Activated CD4-positive, alpha-beta T cell treated with anti-CD3 and anti-CD28 coated beads for 36 hours (primary cell): Measurements from ENCODE around the gene TOR1A. TPM values are rescaled to one million over a fixed set of nuclear protein-coding genes. Genes with fewer than 3 reads are reported as not detected.

Experiments used
- ATAC-seq: fragments of 200-7000 bp; cut with Tn5 transposase; one replicate; pipeline ENCODE4 v1.10.0; 2021; ENCODE audit warnings: mild to moderate bottlenecking, moderate library complexity
- CTCF ChIA-PET: fragments of 350-600 bp; sonication (Branson Sonifier 250); formaldehyde crosslinking; loops from one replicate; lab custom pipeline; 2021; ENCODE audit warnings: antibody characterized with exemption; lab: Charles Lee
- POLR2A ChIA-PET: fragments of 350-600 bp; sonication (Branson Sonifier 250); formaldehyde crosslinking; loops from one replicate; lab custom pipeline; 2021; ENCODE audit warnings: antibody characterized with exemption, inconsistent platforms; lab: Charles Lee
- DNase-seq: peaks from one replicate; pipeline ENCODE4 v3.0.0-alpha.2; 2020
- H3K27ac Mint-ChIP-seq: one replicate; pipeline ENCODE4 v1.8.0; 2021; ENCODE audit warnings: mixed read lengths
- H3K27me3 Mint-ChIP-seq: one replicate; pipeline ENCODE4 v1.8.0; 2021; ENCODE audit warnings: mixed read lengths
- H3K36me3 Mint-ChIP-seq: one replicate; pipeline ENCODE4 v1.8.0; 2021; ENCODE audit warnings: low read depth, mixed read lengths
- H3K4me1 Mint-ChIP-seq: one replicate; pipeline ENCODE4 v1.8.0; 2021; ENCODE audit warnings: mixed read lengths
- H3K4me3 Mint-ChIP-seq: one replicate; pipeline ENCODE4 v1.8.0; 2021; ENCODE audit warnings: mild to moderate bottlenecking, moderate library complexity, mixed read lengths
- H3K9me3 Mint-ChIP-seq: one replicate; pipeline ENCODE4 v1.8.0; 2021; ENCODE audit warnings: low read depth, mixed read lengths
- intact Hi-C, 2 experiments: fragments of 100-400 bp; cut with DNase I in 1 of 2; cut with micrococcal nuclease in 1 of 2; formaldehyde crosslinking; loops; one replicate each; pipeline versions ENCODE4 v1.14.2 to v1.15.1; 2022 to 2024; cut with DNase I, micrococcal nuclease
- total RNA-seq, 2 experiments: library from RNA; stranded (reverse); gene quantifications; one replicate each; pipeline ENCODE4 v1.2.3, GENCODE V29; 2021

Gene TOR1A
- total RNA-seq, 2 experiments from 2014 or later: 34.9 to 39.7 TPM

- ATAC-seq (peak; percentile 87), DNase-seq (peak; percentile 99)
- CTCF ChIA-PET: interaction anchor here (0.6 kb wide), 1 partner anchor 597 kb away, joined by 3 read pairs; no protein-coding TSS in a partner anchor
- peaks cover 56% of the 10 kb centered on the region for H3K4me1 Mint-ChIP-seq
- no peaks in the 10 kb centered on the region for H3K27me3 Mint-ChIP-seq
- POLR2A ChIA-PET: interaction anchor here (0.6 to 1.5 kb wide), 3 partner anchors 29 to 54 kb away, joined by 3 to 4 read pairs (median 3); no protein-coding TSS in a partner anchor
- H3K36me3 Mint-ChIP-seq: peaks cover 37% of the 10 kb centered on the region
- intact Hi-C loops: loop anchor here (1.0 to 10.0 kb wide), 10 partner anchors 11 to 510 kb away; partner anchors contain the start of genes TOR1A (in 2 of the 2), ASB6 (in 1 of the 2), FNBP1 (in 1 of the 2) and TOR1B (in 1 of the 2)
- H3K4me3 Mint-ChIP-seq: peak within 1 kb of the TSS; percentile 96
- H3K9me3 Mint-ChIP-seq: no peaks in the 10 kb centered on the region
- peak within 1 kb of the TSS; percentile 96 for H3K27ac Mint-ChIP-seq
Measured at GRCh38 chr9:129835128-129835859, 11.4 kb upstream of the TOR1A start, which contains the start of the genes C9orf78 and USP20. TSS of gene C9orf78 (minus strand) at chr9:129835275. CDS start at chr9:129835221, 54 bp downstream. TSS of gene USP20 (plus strand) at chr9:129835458. CDS start at chr9:129852556, 17,098 bp downstream.

DNA sequence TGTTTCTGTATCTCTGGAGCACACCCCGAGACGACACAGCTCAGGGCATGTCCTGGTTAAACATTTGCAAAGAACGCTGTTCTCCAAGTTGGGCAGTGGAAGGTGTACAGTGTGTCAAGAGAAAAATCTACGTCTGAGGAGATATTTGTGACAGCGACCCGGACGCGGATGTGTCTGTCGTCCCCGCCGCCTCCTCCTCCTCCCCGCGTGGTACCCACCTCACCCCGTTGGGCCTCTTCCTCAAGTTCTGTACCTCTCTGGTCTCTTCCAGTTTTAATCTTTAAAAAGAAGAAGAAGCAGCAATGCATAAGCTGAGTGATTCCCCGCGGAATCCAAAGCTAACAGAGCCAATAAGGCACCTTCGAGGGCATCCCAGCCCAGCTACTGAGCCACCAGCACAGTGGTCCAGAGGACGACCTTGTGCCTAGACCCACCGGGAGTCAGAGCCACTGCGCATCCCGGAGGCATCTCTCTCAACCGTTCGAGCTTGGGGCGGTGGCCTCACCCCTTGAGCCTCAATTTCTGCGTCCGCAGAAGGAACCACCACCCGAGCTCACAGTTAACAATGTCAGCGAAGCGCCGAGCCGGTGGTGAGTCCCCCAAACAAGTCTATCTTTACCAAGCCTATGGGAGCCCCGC is 10.7 kb upstream of the TOR1A start:
- ATAC-seq: peak; percentile 3
- Mint-ChIP-seq H3K4me1 (peaks cover 49% of the 10 kb centered on the region), H3K9me3 (no peaks in the 10 kb centered on the region), H3K27me3 (no peaks in the 10 kb centered on the region), H3K4me3 (peak overlapping the region; percentile 96), H3K36me3 (peaks cover 39% of the 10 kb centered on the region), H3K27ac (peak overlapping the region; percentile 96)
- peak; percentile 61 for DNase-seq
- POLR2A ChIA-PET: interaction anchor here (0.6 to 1.5 kb wide), 3 partner anchors 30 to 481 kb away, joined by 3 to 4 read pairs (median 3); no protein-coding TSS in a partner anchor
- CTCF ChIA-PET: interaction anchor here (0.6 to 0.7 kb wide), 2 partner anchors 51 to 596 kb away, joined by 3 read pairs; no protein-coding TSS in a partner anchor
- intact Hi-C loops: loop anchor here (1.0 to 10.0 kb wide), 10 partner anchors 10 to 510 kb away; partner anchors contain the start of genes TOR1A (in 2 of the 2), ASB6 (in 1 of the 2), FNBP1 (in 1 of the 2) and TOR1B (in 1 of the 2)

- Mint-ChIP-seq H3K9me3 (no peaks in the 10 kb centered on the region), H3K27me3 (no peaks in the 10 kb centered on the region), H3K36me3 (peaks cover 50% of the 10 kb centered on the region), H3K4me1 (peaks cover 32% of the 10 kb centered on the region), H3K27ac (peak overlapping the region; percentile 69), H3K4me3 (peak overlapping the region; percentile 96)
- intact Hi-C loops: loop anchor here in 1 of 2 experiments (10.0 kb wide), 1 partner anchor 512 kb away; no protein-coding TSS in a partner anchor
- POLR2A ChIA-PET: interaction anchor here (0.6 kb wide), 1 partner anchor 23 kb away, joined by 4 read pairs; no protein-coding TSS in a partner anchor
- DNase-seq (no peak), ATAC-seq (no peak)
- CTCF ChIA-PET: no interaction called here
Measured at GRCh38 chr9:129832982-129833381, 9.0 kb upstream of the TOR1A start.

GRCh38 chr9:129828969-129829368 is 5.0 kb upstream of the TOR1A start:
- CTCF ChIA-PET: interaction anchor here (1.0 kb wide), 1 partner anchor 10 kb away, joined by 3 read pairs; no protein-coding TSS in a partner anchor
- Mint-ChIP-seq H3K36me3 (peaks cover 34% of the 10 kb centered on the region), H3K27me3 (no peaks in the 10 kb centered on the region), H3K27ac (peak overlapping the region; percentile 26), H3K4me1 (peaks cover 9% of the 10 kb centered on the region), H3K9me3 (no peaks in the 10 kb centered on the region), H3K4me3 (no peak overlapping the region)
- intact Hi-C loops: no loop called here
- POLR2A ChIA-PET: no interaction called here
- no peak for ATAC-seq
- DNase-seq: no peak

GRCh38 chr9:129828051-129828450 is 4.1 kb upstream of the TOR1A start:
- intact Hi-C loops: no loop called here
- ChIA-PET CTCF (no interaction called here), POLR2A (interaction anchor here (0.7 kb wide), 1 partner anchor 649 kb away, joined by 3 read pairs; no protein-coding TSS in a partner anchor)

DNA sequence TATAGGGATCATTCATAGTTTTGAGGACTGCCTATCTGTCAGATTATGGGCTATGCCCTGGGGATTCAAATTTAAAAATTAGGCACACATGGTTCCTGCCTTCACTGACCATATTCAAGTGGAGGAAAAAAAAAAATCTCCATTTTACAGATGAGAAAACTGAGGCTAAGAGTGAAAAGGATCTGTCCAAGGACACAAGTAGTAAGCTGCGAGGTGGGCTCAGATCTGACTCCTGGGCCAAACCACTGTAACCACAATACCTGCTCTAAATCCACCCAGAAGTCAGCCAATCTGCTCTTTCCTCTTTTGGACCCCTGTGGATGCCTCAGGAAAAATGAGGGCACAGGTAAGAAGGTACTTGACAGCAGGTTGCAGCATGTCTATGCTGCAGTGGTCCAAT is 2.8 kb upstream of the TOR1A start:
- Mint-ChIP-seq H3K27me3 (no peaks in the 10 kb centered on the region), H3K27ac (no peak overlapping the region), H3K4me1 (peaks cover 11% of the 10 kb centered on the region), H3K9me3 (no peaks in the 10 kb centered on the region), H3K36me3 (peaks cover 38% of the 10 kb centered on the region), H3K4me3 (no peak overlapping the region)
- intact Hi-C loops: no loop called here
- ATAC-seq (no peak), DNase-seq (no peak)
- ChIA-PET POLR2A (interaction anchor here (0.7 to 0.9 kb wide), 2 partner anchors 15 to 22 kb away, joined by 3 read pairs; no protein-coding TSS in a partner anchor), CTCF (interaction anchor here (0.7 to 1.1 kb wide), 3 partner anchors 12 to 62 kb away, joined by 3 read pairs; no protein-coding TSS in a partner anchor)

More at GRCh38 chr9:129828051-129828450, 4.1 kb upstream of the TOR1A start:
- H3K27me3 Mint-ChIP-seq: no peaks in the 10 kb centered on the region
- H3K9me3 Mint-ChIP-seq: no peaks in the 10 kb centered on the region
- H3K27ac Mint-ChIP-seq: no peak overlapping the region
- ATAC-seq: no peak
- H3K36me3 Mint-ChIP-seq: peaks cover 29% of the 10 kb centered on the region
- peaks cover under 1% of the 10 kb centered on the region for H3K4me1 Mint-ChIP-seq
- no peak for DNase-seq
- no peak overlapping the region for H3K4me3 Mint-ChIP-seq

DNA sequence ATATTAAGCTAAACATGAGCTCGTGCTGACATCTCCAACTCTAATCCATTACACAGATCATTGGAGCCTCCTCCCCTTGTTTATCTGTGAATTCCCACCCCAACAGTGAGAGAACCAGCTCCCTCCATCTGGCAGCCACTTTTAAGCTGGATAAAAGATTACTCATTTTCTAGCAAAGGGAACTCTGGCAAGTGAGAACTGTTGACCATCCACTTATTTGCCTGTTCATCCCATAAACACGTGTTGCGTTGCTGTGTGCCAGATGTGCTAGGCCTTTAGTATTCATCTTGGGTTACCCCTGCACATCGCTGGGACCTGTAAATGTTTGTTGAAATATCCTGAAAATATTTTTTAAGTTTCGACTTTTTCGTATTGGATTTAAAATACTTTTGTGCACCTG is 2.4 kb upstream of the TOR1A start:
- Mint-ChIP-seq H3K27ac (no peak overlapping the region), H3K27me3 (no peaks in the 10 kb centered on the region), H3K4me3 (no peak overlapping the region), H3K36me3 (peaks cover 36% of the 10 kb centered on the region), H3K9me3 (no peaks in the 10 kb centered on the region), H3K4me1 (peaks cover 11% of the 10 kb centered on the region)
- ATAC-seq (no peak), DNase-seq (no peak)
- intact Hi-C loops: no loop called here
- ChIA-PET CTCF (interaction anchor here (1.1 kb wide), 1 partner anchor 12 kb away, joined by 3 read pairs; no protein-coding TSS in a partner anchor), POLR2A (interaction anchor here (0.7 to 0.9 kb wide), 2 partner anchors 14 to 23 kb away, joined by 3 read pairs; no protein-coding TSS in a partner anchor)

DNA sequence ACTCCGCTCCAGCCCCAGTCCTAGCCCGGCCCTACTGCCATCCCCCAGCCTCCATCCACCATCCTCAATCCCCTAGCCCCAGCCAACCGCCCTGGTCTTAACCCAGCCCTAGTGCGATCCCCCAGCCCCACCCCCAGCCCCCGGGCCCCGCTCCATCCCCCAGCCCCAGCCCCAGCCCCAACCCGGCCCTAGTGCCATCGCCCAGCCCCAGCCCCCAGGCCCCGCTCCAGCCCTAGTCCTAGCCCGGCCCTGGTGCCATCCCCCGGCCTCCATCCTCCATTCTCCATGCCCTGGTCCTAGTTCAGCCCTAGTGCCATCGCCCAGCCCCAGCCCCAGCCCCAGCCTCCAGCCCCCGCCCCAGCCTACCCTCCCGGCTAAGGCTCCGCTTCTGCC is 398 bp downstream of the TOR1A start:
- CTCF ChIA-PET: no interaction called here

GRCh38 chr9:129822898-129823541 is 916 bp downstream of the TOR1A start:
- ATAC-seq: peak; percentile 21
- CTCF ChIA-PET: interaction anchor here (0.6 to 0.9 kb wide), 2 partner anchors 53 to 565 kb away, joined by 3 read pairs; no protein-coding TSS in a partner anchor
- Mint-ChIP-seq H3K27me3 (no peaks in the 10 kb centered on the region), H3K9me3 (no peaks in the 10 kb centered on the region), H3K4me1 (peaks cover 14% of the 10 kb centered on the region), H3K27ac (peak overlapping the region; percentile 34), H3K36me3 (peaks cover 36% of the 10 kb centered on the region), H3K4me3 (peak overlapping the region; percentile 82)
- peak; percentile 48 for DNase-seq
- POLR2A ChIA-PET: no interaction called here
- intact Hi-C loops: no loop called here

More for the DNA sequence above, 398 bp downstream of the TOR1A start:
- Mint-ChIP-seq H3K36me3 (peaks cover 33% of the 10 kb centered on the region), H3K27ac (peak overlapping the region; percentile 34), H3K9me3 (no peaks in the 10 kb centered on the region), H3K27me3 (no peaks in the 10 kb centered on the region), H3K4me3 (peak overlapping the region; percentile 82), H3K4me1 (peaks cover 14% of the 10 kb centered on the region)
- POLR2A ChIA-PET: interaction anchor here (0.6 kb wide), 1 partner anchor 15 kb away, joined by 3 read pairs; no protein-coding TSS in a partner anchor
- intact Hi-C loops: no loop called here
- DNase-seq (no peak), ATAC-seq (peak; percentile 43)
